Body of pancreas (tissue), 4 donors: ENCODE measurements around the gene MICU1.

Source experiments
- CTCF ChIP-seq, 7 experiments: fragments of 450-650 bp in 4 of 7; fragments of 200-600 bp in 3 of 7; sonication (generic) in 3 of 7; IDR thresholded peaks; one replicate each; pipeline ENCODE4 v1.5.1; 2016 to 2019; ENCODE audit warnings: antibody characterized with exemption in 7 of 7
- POLR2A ChIP-seq, 3 donors: fragments of 450-650 bp; IDR thresholded peaks; one replicate each; pipeline ENCODE4 v1.6.1; 2016; ENCODE audit warnings: antibody characterized with exemption in 3 of 3, mild to moderate bottlenecking in 2 of 3

- TF ChIP-seq CTCF (IDR thresholded peaks at IDR 0.05) (no peak), POLR2A (IDR thresholded peaks at IDR 0.05) (no peak)
These were observed 12.9 kb upstream of the MICU1 start for GRCh38 chr10:72638586-72639440.
